Mesothelial cell of epicardium (in vitro differentiated cells): ENCODE measurements around the gene CAV1. TPM values are rescaled to one million over a fixed set of nuclear protein-coding genes. Genes with fewer than 3 reads are reported as not detected.

Experiments
- DNase-seq, 2 experiments: peaks; one replicate each; pipeline ENCODE4 v3.0.0; 2021; ENCODE audit warnings: low spot score in 2 of 2; ENCODE audit not compliant: unreplicated experiment in 2 of 2
- H3K27ac Mint-ChIP-seq: 2 replicates; pipeline ENCODE4 v1.8.0; 2021; ENCODE audit warnings: mixed read lengths
- H3K27me3 Mint-ChIP-seq: 2 replicates; pipeline ENCODE4 v1.8.0; 2021; ENCODE audit warnings: low read depth, mixed read lengths
- H3K36me3 Mint-ChIP-seq: 2 replicates; pipeline ENCODE4 v1.8.0; 2021; ENCODE audit warnings: mixed read lengths
- H3K4me1 Mint-ChIP-seq: 2 replicates; pipeline ENCODE4 v1.8.0; 2021; ENCODE audit warnings: mixed read lengths
- H3K4me3 Mint-ChIP-seq: 2 replicates; pipeline ENCODE4 v1.8.0; 2021; ENCODE audit warnings: mild to moderate bottlenecking, moderate library complexity, mixed read lengths
- H3K9me3 Mint-ChIP-seq: 2 replicates; pipeline ENCODE4 v1.8.0; 2021; ENCODE audit warnings: mixed read lengths
- total RNA-seq: library from RNA; stranded (reverse); gene quantifications from 3 replicates; pipeline ENCODE4 v1.2.1, GENCODE V29; 2021
- TF ChIP-seq, protein P1 (sequence below): fragments of 200-600 bp; sonication (generic); IDR thresholded peaks from one replicate; pipeline ENCODE4 v1.5.0; 2021; ENCODE audit warnings: antibody characterized with exemption; ENCODE audit not compliant: unreplicated experiment

Gene CAV1
- total RNA-seq, 1 donor from 2014 or later, result 2.7 TPM

DNA sequence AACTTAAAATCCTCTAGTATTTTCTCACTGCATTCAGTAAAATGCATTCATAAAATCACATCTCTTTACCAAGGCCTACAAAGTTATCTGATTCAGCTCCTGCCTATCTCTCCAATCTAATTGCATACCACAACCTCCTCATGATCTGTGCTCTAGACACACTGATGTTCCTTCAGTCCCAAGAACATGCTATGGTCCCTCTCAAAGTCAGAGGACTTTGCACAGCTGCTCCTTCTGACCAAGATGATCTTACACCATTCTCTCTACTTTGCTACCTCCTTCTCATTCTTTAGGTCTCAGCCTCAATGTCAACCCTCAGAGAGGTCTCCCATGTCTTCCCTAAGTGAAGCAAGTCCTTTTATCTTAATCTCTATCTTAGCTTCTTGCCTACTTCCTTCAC is 45.5 kb downstream of the CAV1 start:
- Mint-ChIP-seq H3K9me3 (no peaks in the 10 kb centered on the region), H3K27me3 (no peaks in the 10 kb centered on the region), H3K36me3 (no peaks in the 10 kb centered on the region), H3K4me3 (no peak overlapping the region), H3K4me1 (peaks cover 3% of the 10 kb centered on the region), H3K27ac (no peak overlapping the region)
- DNase-seq, result no peak
- TF ChIP-seq, protein P1, sequence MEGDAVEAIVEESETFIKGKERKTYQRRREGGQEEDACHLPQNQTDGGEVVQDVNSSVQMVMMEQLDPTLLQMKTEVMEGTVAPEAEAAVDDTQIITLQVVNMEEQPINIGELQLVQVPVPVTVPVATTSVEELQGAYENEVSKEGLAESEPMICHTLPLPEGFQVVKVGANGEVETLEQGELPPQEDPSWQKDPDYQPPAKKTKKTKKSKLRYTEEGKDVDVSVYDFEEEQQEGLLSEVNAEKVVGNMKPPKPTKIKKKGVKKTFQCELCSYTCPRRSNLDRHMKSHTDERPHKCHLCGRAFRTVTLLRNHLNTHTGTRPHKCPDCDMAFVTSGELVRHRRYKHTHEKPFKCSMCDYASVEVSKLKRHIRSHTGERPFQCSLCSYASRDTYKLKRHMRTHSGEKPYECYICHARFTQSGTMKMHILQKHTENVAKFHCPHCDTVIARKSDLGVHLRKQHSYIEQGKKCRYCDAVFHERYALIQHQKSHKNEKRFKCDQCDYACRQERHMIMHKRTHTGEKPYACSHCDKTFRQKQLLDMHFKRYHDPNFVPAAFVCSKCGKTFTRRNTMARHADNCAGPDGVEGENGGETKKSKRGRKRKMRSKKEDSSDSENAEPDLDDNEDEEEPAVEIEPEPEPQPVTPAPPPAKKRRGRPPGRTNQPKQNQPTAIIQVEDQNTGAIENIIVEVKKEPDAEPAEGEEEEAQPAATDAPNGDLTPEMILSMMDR, result no peak

DNA sequence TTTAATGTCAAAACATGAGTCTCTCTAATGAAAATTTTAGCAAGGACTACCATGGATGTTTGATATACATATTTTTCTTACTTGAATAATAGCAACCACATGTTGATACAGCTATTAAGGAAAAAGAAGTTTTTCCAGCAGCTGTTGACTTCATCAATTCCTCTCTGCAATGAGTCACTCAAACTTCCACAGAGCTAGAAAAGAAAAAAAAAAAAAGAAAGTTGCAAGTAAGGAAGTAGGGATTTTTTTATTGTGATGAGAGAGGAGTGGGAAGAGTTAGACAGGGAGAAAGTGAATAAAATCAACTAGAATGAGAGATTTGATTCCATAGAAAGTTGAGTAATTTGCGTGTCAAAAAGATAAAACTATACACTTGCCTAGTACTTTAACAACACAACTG is 46.2 kb downstream of the CAV1 start:
- H3K27me3 Mint-ChIP-seq, result no peaks in the 10 kb centered on the region
- peaks cover 3% of the 10 kb centered on the region for H3K4me1 Mint-ChIP-seq
- no peak overlapping the region for H3K27ac Mint-ChIP-seq
- no peak for DNase-seq
- H3K4me3 Mint-ChIP-seq, result no peak overlapping the region
- no peaks in the 10 kb centered on the region for H3K36me3 Mint-ChIP-seq
- TF ChIP-seq, protein P1, result no peak
- no peaks in the 10 kb centered on the region for H3K9me3 Mint-ChIP-seq

- Mint-ChIP-seq H3K9me3 (no peaks in the 10 kb centered on the region), H3K4me3 (no peak overlapping the region), H3K4me1 (peaks cover 6% of the 10 kb centered on the region), H3K27me3 (no peaks in the 10 kb centered on the region), H3K27ac (no peak overlapping the region), H3K36me3 (no peaks in the 10 kb centered on the region)
- DNase-seq, result no peak
- TF ChIP-seq, protein P1, result no peak
These were observed 46.7 kb downstream of the CAV1 start for GRCh38 chr7:116571552-116571951.

DNA sequence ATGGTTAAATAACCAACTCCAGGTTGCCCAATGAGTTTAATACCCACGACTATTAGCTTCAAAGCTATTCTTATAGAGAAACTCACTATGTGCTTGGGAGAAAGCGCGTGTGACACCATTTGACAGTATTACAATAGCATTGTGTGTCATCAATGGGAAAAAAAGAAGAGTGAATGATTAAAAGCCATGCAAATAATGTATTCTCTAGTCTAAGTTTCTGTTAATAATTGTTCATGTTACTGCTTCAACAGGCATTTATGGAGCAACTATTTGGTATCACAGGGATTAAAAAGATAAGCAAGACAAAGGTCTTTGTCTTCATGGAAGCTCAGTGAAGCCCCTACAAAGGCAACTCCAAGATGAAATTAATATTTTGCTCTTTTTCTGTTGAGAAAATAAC is 47.2 kb downstream of the CAV1 start:
- TF ChIP-seq, protein P1, result no peak
- DNase-seq, result no peak
- no peak overlapping the region for H3K4me3 Mint-ChIP-seq
- H3K4me1 Mint-ChIP-seq, result peaks cover 6% of the 10 kb centered on the region
- H3K36me3 Mint-ChIP-seq, result no peaks in the 10 kb centered on the region
- H3K9me3 Mint-ChIP-seq, result no peaks in the 10 kb centered on the region
- H3K27ac Mint-ChIP-seq, result no peak overlapping the region
- H3K27me3 Mint-ChIP-seq, result no peaks in the 10 kb centered on the region

- Mint-ChIP-seq H3K4me3 (no peak overlapping the region), H3K9me3 (peaks cover 1% of the 10 kb centered on the region), H3K4me1 (peaks cover 6% of the 10 kb centered on the region), H3K27ac (no peak overlapping the region), H3K27me3 (no peaks in the 10 kb centered on the region), H3K36me3 (no peaks in the 10 kb centered on the region)
- no peak for DNase-seq
- TF ChIP-seq, protein P1, result no peak
These were observed 48.7 kb downstream of the CAV1 start for GRCh38 chr7:116573541-116573940.
